ENCODE measurements around the gene PBX3. TPM values are rescaled to one million over a fixed set of nuclear protein-coding genes. Genes with fewer than 3 reads are reported as not detected.

The PBX3 gene
- 10 to 100 TPM; 21.4 to 40.2 TPM for total RNA-seq

DNA sequence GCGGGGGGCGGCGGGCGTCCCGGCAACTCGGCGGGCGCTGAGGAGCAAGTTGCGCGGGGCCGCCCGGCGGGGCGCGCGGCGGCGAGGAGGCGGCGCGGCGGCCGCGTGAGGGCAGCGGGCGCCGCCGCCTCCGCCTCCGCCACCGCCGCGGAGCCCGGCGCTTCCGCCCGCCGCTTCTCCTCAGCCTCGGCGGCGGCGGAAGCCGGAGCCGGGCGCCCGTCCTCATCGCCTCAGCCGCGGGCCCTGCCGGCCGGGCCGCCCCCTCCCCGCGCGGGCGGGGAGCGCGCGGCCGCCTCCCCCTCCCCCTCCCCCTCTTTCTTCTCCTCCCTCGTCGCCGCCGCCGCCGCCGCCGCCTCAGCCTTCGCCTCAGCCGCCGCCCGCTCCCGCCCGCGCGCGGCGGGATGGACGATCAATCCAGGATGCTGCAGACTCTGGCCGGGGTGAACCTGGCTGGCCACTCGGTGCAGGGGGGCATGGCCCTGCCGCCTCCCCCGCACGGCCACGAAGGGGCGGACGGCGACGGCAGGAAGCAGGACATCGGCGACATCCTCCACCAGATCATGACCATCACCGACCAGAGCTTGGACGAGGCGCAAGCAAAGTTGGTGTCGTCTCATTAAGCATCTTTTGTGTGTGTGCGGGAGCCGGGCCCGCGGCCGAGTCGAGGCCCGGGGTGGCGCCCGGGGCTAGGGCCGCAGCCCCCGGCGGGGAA is at the start of gene PBX3:
PBX3 (plus strand) TSS at position 321 of the 712 bp plus-strand sequence.
- peaks cover 3 to 5% of the 10 kb centered on the region in 2 donors for H3K27me3 Mint-ChIP-seq
- no peaks in the 10 kb centered on the region for H3K9me3 Mint-ChIP-seq
- peak; percentile 70 for DNase-seq (ENCODE audit: low spot score)
- H3K27ac Mint-ChIP-seq, result peak within 1 kb of the TSS; percentile 91 to 93
- no peaks in the 10 kb centered on the region for H3K36me3 Mint-ChIP-seq
- ATAC-seq, result peak; percentile 29 to 46
- H3K4me1 Mint-ChIP-seq (ENCODE audit: low read depth in 2 of 2), result peaks cover 28% of the 10 kb centered on the region in 2 donors
- peak within 1 kb of the TSS; percentile 92 for H3K4me3 Mint-ChIP-seq

GRCh38 chr9:125699870-125700269 is 47.3 kb upstream of the PBX3 start:
- Mint-ChIP-seq H3K9me3 (no peaks in the 10 kb centered on the region), H3K4me1 (ENCODE audit: low read depth in 2 of 2) (peaks cover 37 to 40% of the 10 kb centered on the region in 2 donors), H3K27ac (no peak overlapping the region), H3K27me3 (no peaks in the 10 kb centered on the region), H3K4me3 (no peak overlapping the region), H3K36me3 (no peaks in the 10 kb centered on the region)
- DNase-seq (ENCODE audit: low spot score) (no peak), ATAC-seq (no peak)

DNA sequence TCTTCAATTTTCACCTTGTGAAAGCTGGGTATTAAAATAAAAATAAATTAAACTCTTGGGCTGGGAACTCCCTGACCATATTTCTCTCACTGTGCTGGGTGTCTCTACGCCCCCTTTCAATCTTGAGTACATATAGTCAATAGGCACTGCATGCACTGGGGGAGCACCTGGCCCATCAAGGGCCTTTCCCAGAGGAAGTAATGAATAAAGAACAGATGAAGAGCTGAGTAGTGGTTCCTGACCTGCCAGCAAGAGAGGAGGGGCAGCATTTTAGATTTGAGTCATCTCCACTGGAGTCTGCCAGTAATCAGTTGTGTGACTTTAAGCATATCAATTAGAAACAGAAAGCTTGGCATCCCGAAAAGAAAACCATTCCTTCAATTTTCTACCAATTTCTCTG is 46.4 kb upstream of the PBX3 start:
- peaks cover 46 to 48% of the 10 kb centered on the region in 2 donors for H3K4me1 Mint-ChIP-seq (ENCODE audit: low read depth in 2 of 2)
- no peaks in the 10 kb centered on the region for H3K9me3 Mint-ChIP-seq
- no peaks in the 10 kb centered on the region for H3K36me3 Mint-ChIP-seq
- DNase-seq (ENCODE audit: low spot score) (peak; percentile 69), ATAC-seq (peak; percentile 88 to 91)
- no peaks in the 10 kb centered on the region for H3K27me3 Mint-ChIP-seq
- peak overlapping the region; percentile 69 to 87 for H3K27ac Mint-ChIP-seq
- peak overlapping the region; percentile 65 for H3K4me3 Mint-ChIP-seq

DNA sequence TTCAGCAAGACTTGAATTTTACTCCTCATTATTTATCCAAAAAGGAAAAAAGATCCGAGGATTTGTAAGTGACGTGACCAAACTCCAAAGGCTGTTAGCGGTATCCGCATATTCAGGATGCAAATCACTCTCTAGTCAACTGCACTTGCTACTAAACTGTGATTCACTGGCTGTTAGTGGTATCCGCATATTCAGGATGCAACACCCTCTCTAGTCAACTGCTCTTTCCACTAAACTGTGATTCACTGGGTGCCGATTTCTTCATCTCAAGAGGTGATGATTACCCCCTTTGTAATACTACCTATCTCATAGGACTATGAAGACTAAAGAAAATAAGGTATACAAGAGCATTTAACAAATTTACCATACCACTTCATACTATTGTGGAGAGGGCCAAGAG is 45.8 kb upstream of the PBX3 start:
- Mint-ChIP-seq H3K4me1 (ENCODE audit: low read depth in 2 of 2) (peaks cover 51 to 52% of the 10 kb centered on the region in 2 donors), H3K36me3 (no peaks in the 10 kb centered on the region), H3K27me3 (no peaks in the 10 kb centered on the region), H3K9me3 (no peaks in the 10 kb centered on the region), H3K4me3 (peak overlapping the region; percentile 65), H3K27ac (peak overlapping the region; percentile 69 to 87)
- DNase-seq (ENCODE audit: low spot score), result no peak
- ATAC-seq, result peak; percentile 86 to 89

DNA sequence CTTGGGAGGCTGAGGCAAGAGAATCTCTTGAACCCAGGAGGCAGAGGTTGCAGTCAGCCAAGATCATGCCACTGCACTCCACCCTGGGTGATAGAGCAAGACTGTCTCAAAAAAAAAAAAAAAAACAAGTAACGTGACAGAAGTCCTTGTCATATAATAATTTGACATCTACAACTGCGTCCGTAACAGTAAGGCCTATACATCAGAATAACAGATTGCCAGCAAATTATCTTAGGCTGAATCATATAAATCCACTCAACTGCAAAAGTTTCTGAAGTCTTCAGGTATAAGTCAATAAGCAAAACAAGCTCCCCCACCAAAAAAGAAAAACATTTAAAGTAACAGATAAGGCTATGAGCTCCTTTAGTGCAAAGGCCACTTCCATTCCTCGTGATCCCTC is 43.5 kb upstream of the PBX3 start:
- H3K27ac Mint-ChIP-seq, result peak overlapping the region; percentile 43 to 90
- ATAC-seq (no peak), DNase-seq (ENCODE audit: low spot score) (no peak)
- H3K9me3 Mint-ChIP-seq, result no peaks in the 10 kb centered on the region
- peak overlapping the region; percentile 16 for H3K4me3 Mint-ChIP-seq
- peaks cover 52 to 55% of the 10 kb centered on the region in 2 donors for H3K4me1 Mint-ChIP-seq (ENCODE audit: low read depth in 2 of 2)
- no peaks in the 10 kb centered on the region for H3K27me3 Mint-ChIP-seq
- no peaks in the 10 kb centered on the region for H3K36me3 Mint-ChIP-seq

DNA sequence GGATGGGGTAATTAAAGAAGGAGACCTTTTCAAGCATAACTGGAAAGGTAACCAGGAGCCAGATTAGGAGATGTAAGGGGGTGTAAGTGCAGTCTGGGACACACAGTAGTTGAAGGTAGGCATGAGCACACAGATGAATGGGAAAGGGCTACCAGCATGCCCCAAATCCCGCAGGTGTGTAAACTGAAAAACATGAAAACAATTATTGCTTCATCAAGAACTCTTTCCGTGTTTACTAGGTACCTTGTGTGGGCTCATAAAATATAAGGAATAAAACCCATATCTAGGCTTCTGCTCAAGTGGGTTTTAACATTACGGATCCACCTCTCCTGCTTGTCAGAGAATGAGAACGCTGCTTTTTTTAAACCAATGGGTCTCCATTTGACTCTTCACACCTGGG is 41.3 kb upstream of the PBX3 start:
- Mint-ChIP-seq H3K36me3 (no peaks in the 10 kb centered on the region), H3K9me3 (no peaks in the 10 kb centered on the region), H3K27ac (peak overlapping the region; percentile 77 to 90), H3K4me3 (peak overlapping the region; percentile 84), H3K4me1 (ENCODE audit: low read depth in 2 of 2) (peaks cover 40 to 54% of the 10 kb centered on the region in 2 donors), H3K27me3 (peaks cover 0 to 7% of the 10 kb centered on the region in 2 donors)
- ATAC-seq, result no peak
- no peak for DNase-seq (ENCODE audit: low spot score)

GRCh38 chr9:125706651-125707471 is 40.3 kb upstream of the PBX3 start, which contains the start of gene MAPKAP1:
Gene MAPKAP1, minus strand, starts transcription at chr9:125707208. Its CDS starts 34,634 bp downstream, at chr9:125672574.
- peaks cover 34 to 46% of the 10 kb centered on the region in 2 donors for H3K4me1 Mint-ChIP-seq (ENCODE audit: low read depth in 2 of 2)
- H3K27me3 Mint-ChIP-seq, result peaks cover 0 to 7% of the 10 kb centered on the region in 2 donors
- ATAC-seq, result peak; percentile 100
- no peaks in the 10 kb centered on the region for H3K36me3 Mint-ChIP-seq
- H3K9me3 Mint-ChIP-seq, result no peaks in the 10 kb centered on the region
- H3K4me3 Mint-ChIP-seq, result peak within 1 kb of the TSS; percentile 84
- peak within 1 kb of the TSS; percentile 77 to 90 for H3K27ac Mint-ChIP-seq
- peak; percentile 99 for DNase-seq (ENCODE audit: low spot score)

GRCh38 chr9:125707472-125707804 is 39.7 kb upstream of the PBX3 start:
- no peaks in the 10 kb centered on the region for H3K9me3 Mint-ChIP-seq
- peaks cover 0 to 7% of the 10 kb centered on the region in 2 donors for H3K27me3 Mint-ChIP-seq
- peak overlapping the region; percentile 84 for H3K4me3 Mint-ChIP-seq
- ATAC-seq (peak in 1 of 2 donors; percentile 0), DNase-seq (ENCODE audit: low spot score) (no peak)
- peak overlapping the region; percentile 77 to 90 for H3K27ac Mint-ChIP-seq
- no peaks in the 10 kb centered on the region for H3K36me3 Mint-ChIP-seq
- H3K4me1 Mint-ChIP-seq (ENCODE audit: low read depth in 2 of 2), result peaks cover 34 to 46% of the 10 kb centered on the region in 2 donors

- Mint-ChIP-seq H3K4me1 (ENCODE audit: low read depth in 2 of 2) (no peaks in the 10 kb centered on the region), H3K27ac (no peak overlapping the region), H3K36me3 (no peaks in the 10 kb centered on the region), H3K27me3 (peaks cover 5% of the 10 kb centered on the region in 2 donors), H3K4me3 (no peak overlapping the region), H3K9me3 (no peaks in the 10 kb centered on the region)
- no peak for ATAC-seq
- no peak for DNase-seq (ENCODE audit: low spot score)
These were observed 20.6 kb upstream of the PBX3 start for GRCh38 chr9:125726456-125727132.

GRCh38 chr9:125730168-125730567 is 17.0 kb upstream of the PBX3 start:
- no peaks in the 10 kb centered on the region for H3K9me3 Mint-ChIP-seq

DNA sequence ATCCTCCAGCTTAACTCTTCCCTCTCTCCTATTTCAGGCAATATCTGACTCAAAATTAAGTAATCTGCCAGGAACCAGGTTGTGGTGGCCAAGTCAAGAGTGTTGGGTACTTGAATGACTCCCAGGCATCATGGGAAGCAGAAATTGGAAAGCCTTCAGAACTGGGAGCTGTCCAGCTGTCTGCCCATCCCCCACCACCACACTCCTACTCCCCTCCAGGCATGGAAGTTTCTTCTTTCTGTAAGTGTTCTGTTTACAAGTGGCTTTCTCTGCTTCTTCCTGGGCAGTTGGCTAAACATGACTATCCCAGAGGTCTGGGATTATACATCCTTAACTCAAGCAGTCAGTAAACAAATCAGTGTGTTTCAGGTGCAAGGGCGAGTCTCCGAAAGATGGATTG is 14.6 kb upstream of the PBX3 start:
- H3K4me3 Mint-ChIP-seq, result no peak overlapping the region
- no peaks in the 10 kb centered on the region for H3K4me1 Mint-ChIP-seq (ENCODE audit: low read depth in 2 of 2)
- H3K9me3 Mint-ChIP-seq, result no peaks in the 10 kb centered on the region
- no peaks in the 10 kb centered on the region for H3K36me3 Mint-ChIP-seq
- no peak overlapping the region for H3K27ac Mint-ChIP-seq
- no peak for DNase-seq (ENCODE audit: low spot score)
- peaks cover 15% of the 10 kb centered on the region in 2 donors for H3K27me3 Mint-ChIP-seq
- no peak for ATAC-seq

More at GRCh38 chr9:125730168-125730567, 17.0 kb upstream of the PBX3 start:
- Mint-ChIP-seq H3K4me3 (no peak overlapping the region), H3K4me1 (ENCODE audit: low read depth in 2 of 2) (no peaks in the 10 kb centered on the region), H3K27me3 (peaks cover 6 to 14% of the 10 kb centered on the region in 2 donors), H3K27ac (no peak overlapping the region), H3K36me3 (no peaks in the 10 kb centered on the region)
- DNase-seq (ENCODE audit: low spot score), result no peak
- ATAC-seq, result no peak

- H3K27ac Mint-ChIP-seq, result no peak overlapping the region
- H3K4me1 Mint-ChIP-seq (ENCODE audit: low read depth in 2 of 2), result no peaks in the 10 kb centered on the region
- ATAC-seq, result no peak
- no peak for DNase-seq (ENCODE audit: low spot score)
- H3K4me3 Mint-ChIP-seq, result no peak overlapping the region
- H3K27me3 Mint-ChIP-seq, result peaks cover 6 to 26% of the 10 kb centered on the region in 2 donors
- no peaks in the 10 kb centered on the region for H3K36me3 Mint-ChIP-seq
- H3K9me3 Mint-ChIP-seq, result no peaks in the 10 kb centered on the region
These were observed 7.7 kb upstream of the PBX3 start for GRCh38 chr9:125739436-125739835.

- no peak overlapping the region for H3K27ac Mint-ChIP-seq
- DNase-seq (ENCODE audit: low spot score), result no peak
- H3K4me1 Mint-ChIP-seq (ENCODE audit: low read depth in 2 of 2), result peaks cover 5 to 10% of the 10 kb centered on the region in 2 donors
These were observed 4.5 kb upstream of the PBX3 start for GRCh38 chr9:125742657-125743056.

More at GRCh38 chr9:125742657-125743056, 4.5 kb upstream of the PBX3 start:
- no peak for ATAC-seq
- no peak overlapping the region for H3K4me3 Mint-ChIP-seq
- H3K9me3 Mint-ChIP-seq, result no peaks in the 10 kb centered on the region
- H3K27me3 Mint-ChIP-seq, result peaks cover 3 to 12% of the 10 kb centered on the region in 2 donors
- no peaks in the 10 kb centered on the region for H3K36me3 Mint-ChIP-seq

Data from natural killer cell treated with Interleukin-12 subunit alpha and Interleukin-12 subunit beta and Interleukin-15 and Interleukin-18, amount 100 ng/mL, for 72 hours (primary cell).